ENCODE measurements around the gene FBLN5.

FBLN5 gene

DNA sequence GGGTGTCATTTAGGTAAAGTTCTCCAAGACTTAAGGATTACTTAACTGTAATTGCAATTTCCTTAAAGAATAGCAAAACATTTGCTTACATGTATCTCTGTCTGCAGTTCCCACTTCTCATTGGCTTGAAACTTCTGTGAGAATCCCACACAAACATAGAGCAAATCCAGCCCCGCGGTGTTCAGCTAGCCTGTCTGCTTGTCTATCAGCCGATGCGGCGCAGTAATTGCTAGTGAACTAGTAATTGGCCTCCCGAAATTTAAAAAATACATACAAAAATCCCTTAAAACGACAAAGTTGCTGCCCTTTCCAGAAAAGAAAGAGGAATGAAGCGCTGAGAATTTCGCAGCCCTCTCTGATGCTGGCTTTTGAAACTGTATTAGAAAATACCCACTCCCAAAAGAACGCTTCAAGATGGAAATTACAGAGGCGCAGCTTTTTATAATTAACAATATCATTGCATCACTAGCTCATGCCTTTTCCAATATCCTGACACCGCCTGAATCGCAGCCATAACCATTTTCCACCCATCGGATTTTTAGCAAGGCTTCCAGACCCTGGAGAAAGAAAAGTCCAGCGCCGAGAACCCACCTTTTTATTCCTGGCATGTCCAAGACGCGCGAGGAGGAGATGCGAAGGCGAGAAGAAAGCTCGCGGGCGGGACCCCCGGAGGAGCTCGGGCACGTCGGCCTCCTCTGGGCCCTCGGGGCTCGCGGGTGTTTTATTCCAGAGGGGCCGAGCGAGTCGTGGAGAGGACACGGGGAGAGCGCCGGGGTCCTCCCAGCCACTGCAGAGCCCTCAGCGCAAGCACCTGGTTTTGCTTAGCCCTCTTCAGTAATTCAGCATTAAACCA lies 646 bp downstream of the FBLN5 start:
- in situ Hi-C loops (cut with HindIII; ENCODE audit: low sequenced_read_pairs), result no loop called here

DNA sequence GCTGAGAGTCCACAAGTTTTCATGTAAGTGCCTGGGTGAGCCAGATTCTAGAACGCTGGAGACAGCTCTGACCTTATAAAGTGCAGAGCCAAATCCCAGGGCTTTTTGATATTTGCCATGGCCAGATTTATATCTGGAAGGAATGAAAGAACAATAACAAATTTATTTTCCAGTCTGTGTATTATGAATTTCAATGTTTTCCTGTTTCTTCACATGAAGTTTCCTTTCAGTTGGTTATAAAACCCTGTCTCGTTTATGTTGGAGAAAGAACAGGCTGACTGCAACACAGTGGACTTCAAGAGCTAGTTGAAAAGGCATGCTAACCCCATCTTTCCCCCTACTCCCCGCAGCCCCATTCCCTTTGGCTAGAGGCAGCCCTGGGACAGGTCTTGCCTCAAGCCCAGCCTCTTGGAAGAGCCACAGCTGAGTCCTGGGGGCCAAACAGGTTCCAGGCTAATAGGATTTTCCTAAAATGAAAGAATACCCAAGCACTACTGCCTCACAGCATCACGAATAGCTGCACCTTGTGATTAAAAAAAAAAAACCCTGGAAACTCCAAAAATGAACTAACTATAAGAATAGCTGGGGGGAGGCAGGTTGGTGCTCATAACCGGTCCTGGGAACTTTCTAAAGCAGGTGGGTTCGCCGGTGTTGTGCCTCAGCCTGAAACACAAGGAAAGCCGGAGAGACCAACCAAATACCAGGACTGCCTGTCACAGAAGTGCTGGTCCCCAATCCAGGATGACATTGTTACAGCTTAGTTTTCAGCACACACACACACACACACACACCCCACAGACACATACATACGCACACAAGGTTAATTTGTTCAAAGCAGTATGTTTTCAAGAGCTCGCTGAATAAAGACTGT lies 1.5 kb downstream of the FBLN5 start:
- in situ Hi-C loops (cut with HindIII; ENCODE audit: low sequenced_read_pairs), result no loop called here

DNA sequence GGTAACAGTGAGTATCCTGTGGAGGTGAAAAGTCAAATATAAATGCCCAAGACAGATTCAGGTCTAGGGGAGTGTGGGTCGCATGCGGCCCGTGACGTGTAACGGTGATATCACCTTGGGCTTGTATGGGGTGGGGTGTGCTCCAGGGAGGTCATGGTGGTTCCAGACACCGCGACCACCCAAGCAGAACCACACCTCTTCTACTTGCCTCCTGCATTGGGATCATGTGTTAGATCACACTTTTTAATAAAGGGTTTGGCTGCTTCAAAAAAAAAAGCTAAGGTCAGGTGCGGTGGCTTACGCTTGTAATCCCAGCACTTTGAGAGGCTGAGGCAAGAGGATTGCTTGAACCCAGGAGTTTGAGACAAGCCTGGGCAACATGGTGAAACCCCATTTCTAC lies 4.5 kb downstream of the FBLN5 start:
- in situ Hi-C loops (cut with HindIII; ENCODE audit: low sequenced_read_pairs), result no loop called here

DNA sequence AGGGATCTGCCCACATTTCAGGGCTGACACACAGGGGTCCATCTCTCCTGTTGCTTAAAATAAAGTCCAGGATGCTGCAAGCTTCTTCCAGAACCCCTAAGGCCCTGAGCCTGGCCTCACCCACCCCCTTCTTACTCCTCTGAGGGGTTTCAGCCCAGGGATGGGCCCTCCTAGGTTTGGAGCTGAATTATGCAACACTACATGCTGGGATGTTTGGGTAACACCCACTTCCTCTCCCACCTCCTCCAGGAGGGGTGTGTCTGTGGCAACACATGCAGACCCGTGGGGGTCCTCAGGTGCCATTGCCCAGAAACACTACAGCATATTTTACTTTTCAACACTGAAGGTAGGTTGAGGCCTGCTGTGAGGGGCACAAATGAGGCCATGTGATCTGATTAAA lies 5.4 kb downstream of the FBLN5 start:
- in situ Hi-C loops (cut with HindIII; ENCODE audit: low sequenced_read_pairs), result no loop called here

DNA sequence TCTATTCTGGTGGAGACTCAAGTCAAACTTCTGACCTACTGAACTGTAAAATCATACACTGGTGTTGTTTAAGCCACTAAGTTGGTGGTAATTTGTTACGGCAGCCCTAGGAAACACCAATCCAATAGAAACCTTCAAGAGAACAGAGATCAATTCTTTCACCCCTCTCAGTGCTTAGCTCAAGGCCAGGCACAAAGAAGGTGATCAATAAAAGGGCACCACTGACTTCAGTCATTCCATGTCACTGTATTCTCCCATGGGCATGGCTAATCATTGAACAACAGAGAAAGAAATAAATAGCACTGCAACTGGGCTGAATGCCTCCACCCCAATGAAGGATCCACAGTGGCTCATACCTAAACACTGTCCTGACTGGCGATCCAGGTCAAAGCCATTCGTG lies 7.3 kb downstream of the FBLN5 start:
- in situ Hi-C loops (cut with HindIII; ENCODE audit: low sequenced_read_pairs), result no loop called here

DNA sequence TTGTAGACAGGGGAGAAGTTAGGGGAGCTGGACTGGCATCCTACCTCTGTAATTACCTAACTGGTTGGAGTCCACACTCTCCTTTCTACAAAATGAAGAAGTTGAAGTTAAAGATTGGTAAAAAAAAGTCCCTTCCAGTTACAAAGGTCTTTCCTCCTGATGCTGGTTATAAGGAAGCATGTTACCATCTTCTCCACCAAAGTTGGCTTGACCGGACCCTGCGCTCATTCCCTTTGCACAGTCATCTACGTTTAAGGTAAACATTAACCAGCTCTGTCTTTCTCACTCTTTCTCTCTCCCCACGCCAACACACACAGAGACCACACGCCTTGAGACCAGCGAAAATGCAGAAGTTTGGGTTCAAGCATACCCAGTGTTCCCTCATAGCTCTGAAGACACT lies 11.9 kb downstream of the FBLN5 start:
- in situ Hi-C loops (cut with HindIII; ENCODE audit: low sequenced_read_pairs), result no loop called here

DNA sequence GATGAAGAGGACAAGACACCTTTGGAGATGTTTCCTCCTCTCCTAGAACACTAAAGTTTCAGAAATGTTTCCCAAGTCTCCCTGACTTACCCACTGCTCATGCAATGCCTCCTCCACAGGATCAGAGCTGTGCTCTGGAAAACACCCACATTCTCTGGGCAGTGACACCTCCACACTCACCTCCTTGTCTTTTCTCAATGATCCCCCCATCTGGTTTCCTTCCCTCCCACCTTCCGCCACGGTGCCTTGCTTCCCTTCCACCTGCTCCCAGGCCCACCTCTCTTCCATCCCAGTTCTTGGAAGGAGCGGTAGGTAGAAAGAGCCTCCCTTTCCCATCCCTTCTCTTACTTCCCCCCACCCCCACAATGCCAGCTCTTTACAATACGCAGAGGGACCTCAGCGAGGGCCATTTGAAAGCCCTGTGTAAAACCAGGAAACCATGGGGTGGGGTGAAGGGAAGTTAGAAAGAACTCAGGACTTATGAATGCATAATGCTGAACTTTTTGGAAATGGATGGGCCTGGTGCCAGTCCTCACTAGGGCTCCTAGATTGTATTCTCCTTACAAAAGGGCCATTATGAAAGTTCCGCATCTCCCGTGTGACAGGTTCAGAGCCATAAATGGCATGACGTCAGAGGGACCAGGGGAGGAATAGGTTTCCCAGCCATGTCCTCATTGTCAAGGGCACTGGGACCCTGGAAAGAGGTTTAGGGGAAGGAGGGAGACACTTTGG lies 12.8 kb downstream of the FBLN5 start:
- in situ Hi-C loops (cut with HindIII; ENCODE audit: low sequenced_read_pairs), result no loop called here

DNA sequence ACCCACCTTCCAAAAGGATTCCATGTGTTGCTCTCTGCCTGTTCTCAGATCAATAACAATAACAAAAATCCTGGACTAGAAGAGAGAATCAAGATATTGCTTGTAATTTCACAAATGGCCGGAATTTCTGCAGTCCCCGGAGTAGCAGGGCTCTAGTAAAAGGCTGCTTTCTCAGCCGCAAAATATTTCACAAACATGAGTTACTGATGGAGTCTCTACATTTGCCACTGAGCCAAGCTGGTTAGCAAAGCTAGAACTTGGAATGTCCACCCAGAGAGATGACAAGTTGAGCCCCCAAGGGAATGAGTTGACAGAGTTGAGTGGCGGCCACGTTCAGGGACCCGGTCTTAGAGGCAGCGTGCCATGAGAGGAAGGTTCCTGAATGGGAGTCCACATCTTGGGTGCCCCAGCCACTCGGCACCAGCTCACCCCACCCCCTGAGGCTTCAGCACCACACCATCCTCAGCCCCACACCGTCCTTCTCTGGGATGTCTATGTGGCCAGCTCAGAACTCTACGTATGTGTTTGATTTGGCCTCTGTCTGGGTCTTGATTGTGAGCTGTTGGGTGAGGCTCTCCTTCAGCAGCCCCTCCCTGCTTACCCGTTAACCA lies 15.9 kb downstream of the FBLN5 start:
- in situ Hi-C loops (cut with HindIII; ENCODE audit: low sequenced_read_pairs), result no loop called here

DNA sequence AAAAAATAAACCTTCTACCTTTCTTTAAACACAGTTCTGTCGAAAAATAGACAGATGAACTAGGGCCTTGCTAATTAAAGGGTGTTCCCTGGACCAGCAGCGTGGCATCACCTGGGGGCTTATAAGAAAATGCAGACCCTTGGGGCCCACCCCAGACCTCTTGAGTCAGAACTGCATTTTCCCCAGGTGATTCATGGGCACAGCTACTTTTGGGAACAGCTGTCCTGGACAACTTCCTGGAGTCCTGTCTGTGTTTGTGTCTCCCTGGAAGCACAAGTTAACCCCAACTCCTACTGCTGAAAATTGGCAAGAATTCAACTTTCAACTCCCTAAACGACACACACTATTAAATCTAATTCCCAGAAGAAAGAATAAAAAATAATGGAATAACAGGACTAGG lies 17.8 kb downstream of the FBLN5 start:
- in situ Hi-C loops (cut with HindIII; ENCODE audit: low sequenced_read_pairs), result no loop called here

DNA sequence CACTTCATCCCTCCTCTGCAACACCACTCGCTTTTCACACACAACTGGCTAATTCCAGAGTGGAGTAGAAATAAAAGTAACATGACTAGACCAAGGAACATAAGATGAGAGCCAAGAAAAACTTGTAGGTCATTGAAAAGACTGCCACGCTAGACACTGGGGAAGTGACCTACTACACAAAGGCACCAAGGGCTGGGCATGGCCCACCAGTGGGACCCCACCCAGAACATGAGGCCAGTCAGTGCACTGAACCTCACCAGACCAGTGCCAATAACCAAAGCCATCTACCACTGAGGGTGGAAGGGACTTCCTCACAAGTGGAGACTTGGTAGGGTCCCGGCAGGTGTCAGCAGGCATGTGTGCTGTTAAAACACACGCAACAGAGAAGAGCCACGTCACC lies 19.7 kb downstream of the FBLN5 start:
- in situ Hi-C loops (cut with HindIII; ENCODE audit: low sequenced_read_pairs), result no loop called here

DNA sequence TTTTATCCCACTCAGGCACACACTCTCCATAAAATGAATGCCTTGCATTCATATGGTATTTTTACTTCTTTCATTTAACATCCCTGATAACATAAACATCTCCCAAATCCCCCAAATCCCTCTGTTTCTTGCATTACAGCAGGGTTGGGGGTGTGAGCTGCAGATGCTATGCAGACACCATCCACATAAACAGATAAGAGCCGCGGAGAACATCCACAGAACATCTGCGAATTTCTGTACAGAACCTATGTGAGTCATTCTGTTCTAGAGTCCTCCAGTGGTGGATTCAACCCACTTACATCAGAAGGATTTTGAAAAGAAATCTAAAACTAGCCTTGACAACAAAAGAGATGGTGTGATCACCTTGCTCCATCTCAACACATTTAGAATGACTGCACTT lies 20.3 kb downstream of the FBLN5 start:
- in situ Hi-C loops (cut with HindIII; ENCODE audit: low sequenced_read_pairs), result no loop called here

DNA sequence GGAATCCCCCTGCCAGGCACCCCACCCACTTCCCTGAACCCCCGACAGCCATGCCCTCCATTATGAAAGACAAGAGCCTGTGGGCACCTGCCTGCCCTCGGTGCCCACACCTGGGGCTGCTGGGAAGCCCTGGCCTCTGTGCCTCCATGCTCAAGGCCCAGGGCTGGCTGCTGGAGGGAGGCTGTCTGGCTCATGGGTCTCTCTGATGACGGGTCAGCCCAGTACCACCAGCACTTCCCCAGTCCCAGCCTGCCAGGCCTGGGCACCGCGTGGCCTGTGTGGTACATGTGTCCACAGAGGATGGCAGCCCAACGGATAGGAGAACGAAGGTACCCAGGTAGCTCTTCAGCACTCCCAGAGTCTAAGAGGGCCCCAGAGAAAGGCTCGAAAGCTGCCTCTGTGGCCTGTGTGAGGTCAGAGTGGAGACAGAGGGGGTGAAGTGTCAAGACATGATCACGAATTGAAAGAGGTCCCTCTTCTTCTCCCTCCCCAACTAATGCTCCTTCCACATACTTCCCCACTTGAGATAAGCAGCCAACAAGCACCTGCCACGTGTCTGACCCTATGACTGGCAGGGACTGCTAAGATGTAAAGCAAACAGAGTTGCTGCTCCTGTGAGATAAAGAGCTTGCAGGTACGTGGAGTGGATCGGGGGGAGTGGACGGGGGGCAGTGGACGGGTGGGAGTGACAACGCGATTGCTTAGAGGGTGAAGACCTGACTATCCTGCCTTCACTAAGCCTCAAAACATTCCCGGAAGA lies 21.2 kb downstream of the FBLN5 start:
- in situ Hi-C loops (cut with HindIII; ENCODE audit: low sequenced_read_pairs), result no loop called here

DNA sequence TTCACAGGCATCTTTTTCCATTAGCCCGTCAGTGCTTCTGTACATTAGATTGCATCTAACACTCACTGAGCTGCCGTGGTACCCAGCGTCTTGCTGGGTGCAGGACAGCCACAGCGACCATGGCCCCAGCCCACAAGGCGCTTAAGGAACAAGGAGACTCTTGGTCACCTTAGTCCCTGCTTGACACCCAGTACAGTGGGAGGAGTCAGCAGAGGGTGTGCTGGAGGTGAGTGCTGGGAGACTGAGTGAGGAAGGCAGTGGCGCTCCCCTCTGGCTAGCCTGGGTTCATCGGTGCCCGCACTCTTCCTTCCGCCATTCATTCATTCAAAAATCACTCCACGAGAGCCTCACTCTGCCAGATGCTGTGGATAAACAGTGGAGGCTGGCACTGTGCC lies 21.8 kb downstream of the FBLN5 start:
- in situ Hi-C loops (cut with HindIII; ENCODE audit: low sequenced_read_pairs), result no loop called here

DNA sequence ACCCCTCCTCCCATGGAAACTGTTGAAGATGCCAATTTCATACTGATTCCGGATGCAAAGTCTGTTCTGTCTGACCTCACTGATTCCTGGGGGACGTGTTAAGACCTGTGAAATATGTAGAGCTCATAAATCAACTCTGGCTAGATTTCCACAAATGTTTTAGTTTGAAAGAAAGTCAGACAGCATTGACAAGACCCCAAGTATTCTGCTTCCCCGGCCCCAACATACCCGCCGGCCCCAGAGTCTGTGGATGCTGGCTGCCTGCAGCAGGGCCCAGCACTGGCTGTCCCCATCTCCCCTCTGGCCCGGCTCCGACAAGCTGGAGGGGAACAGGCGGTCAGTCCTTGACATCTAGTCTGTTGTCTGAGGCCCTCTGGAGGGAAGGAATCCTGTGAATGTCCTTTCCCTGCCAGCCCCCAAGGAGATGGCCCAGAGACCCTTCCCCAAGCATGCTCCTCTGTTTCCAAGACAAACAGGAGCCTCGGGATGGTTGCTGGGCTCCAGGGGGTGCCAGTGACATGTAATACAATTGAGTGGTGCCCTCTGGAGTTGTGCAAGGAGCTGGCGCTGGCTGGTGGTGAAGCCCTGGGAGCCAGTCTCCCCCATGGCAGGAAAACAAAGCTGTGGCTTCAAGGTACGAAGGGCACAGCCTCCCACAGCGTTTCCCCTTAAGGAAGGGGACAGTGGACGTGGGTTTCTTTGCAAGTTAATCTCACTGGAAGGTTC lies 22.3 kb downstream of the FBLN5 start:
- in situ Hi-C loops (cut with HindIII; ENCODE audit: low sequenced_read_pairs), result no loop called here

DNA sequence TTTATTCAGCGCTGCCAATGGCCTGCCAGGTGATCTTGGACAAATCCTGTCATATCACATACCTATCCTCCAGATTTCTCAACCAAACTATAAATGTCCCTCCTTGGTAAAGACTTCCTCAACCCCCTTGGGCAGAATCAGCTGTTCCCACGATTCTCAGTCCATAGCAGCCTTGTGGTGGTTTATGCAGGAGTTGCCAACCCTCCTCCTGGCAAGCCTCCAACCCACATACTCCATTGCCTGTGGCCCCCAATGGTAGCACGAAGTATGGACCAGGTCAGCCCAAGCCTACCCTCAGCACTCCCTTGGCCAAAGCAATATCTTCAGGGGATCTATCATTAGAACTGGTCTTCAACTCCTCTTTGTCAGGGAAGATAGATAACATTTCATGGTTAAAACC lies 27.0 kb downstream of the FBLN5 start:
- in situ Hi-C loops (cut with HindIII; ENCODE audit: low sequenced_read_pairs), result no loop called here

DNA sequence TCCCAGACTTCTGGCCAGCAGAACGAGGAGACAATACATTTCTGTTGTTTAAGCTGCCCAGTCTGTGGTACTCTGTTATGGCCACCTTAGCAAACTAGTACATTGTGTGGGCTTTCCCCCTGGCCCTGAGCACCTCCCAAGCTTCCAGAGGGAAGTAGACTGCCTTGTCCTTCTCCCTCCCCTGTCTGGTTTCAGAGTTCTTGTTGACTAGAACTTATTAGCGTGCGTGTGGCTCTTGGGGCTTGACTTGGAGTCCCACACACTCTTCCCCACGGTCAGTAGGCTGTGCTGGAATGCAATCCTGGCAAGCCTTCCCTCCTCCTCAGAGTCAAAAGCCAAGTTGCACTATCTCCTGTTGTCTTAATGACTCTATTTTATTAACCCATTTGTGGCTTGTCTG lies 27.7 kb downstream of the FBLN5 start:
- in situ Hi-C loops (cut with HindIII; ENCODE audit: low sequenced_read_pairs), result no loop called here

DNA sequence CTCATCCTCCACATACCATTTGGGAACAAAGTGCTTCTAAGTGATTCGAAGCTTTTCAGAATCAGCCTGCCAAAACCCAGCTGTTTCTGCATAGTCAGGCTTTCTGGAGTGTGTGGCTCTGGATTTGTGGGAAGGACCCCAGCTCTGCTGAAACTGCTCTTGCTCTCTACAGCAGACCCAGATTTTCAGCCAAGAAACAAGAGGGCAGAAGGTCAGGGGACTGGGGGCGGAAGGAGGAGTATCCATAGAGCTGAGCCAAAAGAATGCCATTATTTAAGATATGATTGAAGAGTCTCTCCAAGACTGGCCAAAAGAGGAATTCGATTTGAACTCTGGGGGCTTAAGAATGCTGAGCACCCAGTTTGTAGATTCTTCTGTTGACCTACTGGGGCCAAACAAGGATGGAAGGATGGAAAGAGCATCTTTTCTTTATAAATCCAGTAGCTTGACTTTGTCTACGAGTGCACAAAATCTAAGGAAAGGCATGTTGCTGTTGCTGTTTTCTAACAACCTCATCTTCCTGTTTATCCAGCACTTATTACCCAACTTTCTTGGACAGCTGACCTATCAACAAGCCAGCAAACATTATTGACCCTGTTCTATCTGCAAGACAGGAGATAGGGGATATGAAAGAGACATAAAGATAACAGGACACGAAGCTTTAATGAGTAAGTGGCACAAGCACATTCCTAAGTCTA lies 29.2 kb downstream of the FBLN5 start:
- in situ Hi-C loops (cut with HindIII; ENCODE audit: low sequenced_read_pairs), result no loop called here

DNA sequence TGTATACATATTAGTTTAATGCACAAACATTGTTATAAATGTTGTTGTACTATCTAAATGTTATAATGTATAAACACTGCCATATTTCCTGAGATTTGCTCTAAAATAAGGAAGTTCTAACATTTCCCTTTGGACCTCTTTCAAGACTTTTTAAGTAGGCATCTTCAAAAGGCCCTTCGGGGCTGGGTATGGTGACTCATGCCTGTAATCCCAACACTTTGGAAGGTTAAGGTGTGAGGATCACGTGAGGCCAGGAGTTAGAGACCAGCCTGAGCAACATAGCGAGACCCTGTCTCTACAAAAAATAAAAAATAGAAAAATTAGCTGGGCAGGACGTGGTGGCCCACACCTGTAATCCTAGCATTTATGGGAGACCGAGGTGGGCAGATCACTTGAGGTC lies 35.5 kb downstream of the FBLN5 start:
- in situ Hi-C loops (cut with HindIII; ENCODE audit: low sequenced_read_pairs), result no loop called here

DNA sequence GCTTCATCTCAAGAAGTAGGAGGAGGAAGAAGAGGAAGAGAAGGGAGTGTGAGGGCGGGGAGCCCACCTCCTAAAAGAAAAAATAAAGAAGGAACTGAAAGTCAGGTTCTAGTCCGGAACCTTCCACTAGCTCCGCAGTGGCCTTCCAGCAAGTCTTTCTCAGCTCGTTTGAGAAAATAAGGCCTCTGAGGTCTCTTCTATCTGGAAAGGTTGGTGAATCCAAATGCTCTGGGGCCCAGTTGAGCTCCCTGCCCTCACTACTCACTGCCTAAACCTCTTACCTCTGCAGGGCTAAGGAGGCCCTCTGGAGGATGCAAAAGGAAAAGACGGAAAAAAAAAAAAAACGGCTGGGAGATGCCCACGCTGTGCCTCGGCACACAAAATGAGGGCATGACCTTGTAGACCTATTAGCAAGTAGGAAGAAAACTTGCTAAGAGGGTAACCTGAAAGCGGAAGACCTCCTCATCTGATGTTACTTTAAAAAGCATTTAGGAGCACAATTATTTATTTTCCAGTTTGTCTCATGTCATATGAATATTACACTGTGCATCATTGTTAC lies 35.9 kb downstream of the FBLN5 start:
- in situ Hi-C loops (cut with HindIII; ENCODE audit: low sequenced_read_pairs), result no loop called here
